ACC112 (cell line): Measurements from ENCODE around the gene MARCHF2.
"Not testable (repeated sequence)": the region's sequence is repeated elsewhere in the genome, so short reads cannot be mapped to it uniquely, and the experiment has no call there.

ENCODE experiments used
- H2AFZ ChIP-seq: fragments of 200-600 bp; sonication (generic); one replicate; pipeline ENCODE4 v1.6.0; 2017; ENCODE audit warnings: antibody characterized with exemption, low read length; ENCODE audit not compliant: unreplicated experiment
- H3K27ac ChIP-seq: fragments of 200-600 bp; sonication (generic); 2 replicates; pipeline ENCODE4 v1.5.1; 2014; ENCODE audit warnings: low read depth, mild to moderate bottlenecking, antibody characterized with exemption, low read length, moderate library complexity
- H3K27me3 ChIP-seq: fragments of 200-600 bp; sonication (generic); 2 replicates; pipeline ENCODE4 v1.6.1; 2014; ENCODE audit warnings: mild to moderate bottlenecking, antibody characterized with exemption, low read length, moderate library complexity, mixed read lengths; ENCODE audit not compliant: insufficient read depth
- H3K36me3 ChIP-seq: fragments of 200-600 bp; sonication (generic); 2 replicates; pipeline ENCODE4 v1.6.1; 2016; ENCODE audit warnings: mild to moderate bottlenecking, antibody characterized with exemption, low read length, moderate library complexity, mixed read lengths; ENCODE audit not compliant: insufficient read depth
- H3K4me1 ChIP-seq: fragments of 200-600 bp; sonication (generic); one replicate; pipeline ENCODE4 v1.6.1; 2016; ENCODE audit warnings: low read length, mixed read lengths; ENCODE audit not compliant: insufficient read depth, unreplicated experiment, control insufficient read depth
- H3K4me3 ChIP-seq: fragments of 200-600 bp; sonication (generic); 2 replicates; pipeline ENCODE4 v1.5.1; 2014; ENCODE audit warnings: mild to moderate bottlenecking, low read depth, low read length
- H3K79me2 ChIP-seq: fragments of 200-600 bp; sonication (generic); one replicate; pipeline ENCODE4 v1.6.0; 2016; ENCODE audit warnings: low read length; ENCODE audit not compliant: control insufficient read depth, unreplicated experiment, insufficient read depth

MARCHF2 gene

DNA sequence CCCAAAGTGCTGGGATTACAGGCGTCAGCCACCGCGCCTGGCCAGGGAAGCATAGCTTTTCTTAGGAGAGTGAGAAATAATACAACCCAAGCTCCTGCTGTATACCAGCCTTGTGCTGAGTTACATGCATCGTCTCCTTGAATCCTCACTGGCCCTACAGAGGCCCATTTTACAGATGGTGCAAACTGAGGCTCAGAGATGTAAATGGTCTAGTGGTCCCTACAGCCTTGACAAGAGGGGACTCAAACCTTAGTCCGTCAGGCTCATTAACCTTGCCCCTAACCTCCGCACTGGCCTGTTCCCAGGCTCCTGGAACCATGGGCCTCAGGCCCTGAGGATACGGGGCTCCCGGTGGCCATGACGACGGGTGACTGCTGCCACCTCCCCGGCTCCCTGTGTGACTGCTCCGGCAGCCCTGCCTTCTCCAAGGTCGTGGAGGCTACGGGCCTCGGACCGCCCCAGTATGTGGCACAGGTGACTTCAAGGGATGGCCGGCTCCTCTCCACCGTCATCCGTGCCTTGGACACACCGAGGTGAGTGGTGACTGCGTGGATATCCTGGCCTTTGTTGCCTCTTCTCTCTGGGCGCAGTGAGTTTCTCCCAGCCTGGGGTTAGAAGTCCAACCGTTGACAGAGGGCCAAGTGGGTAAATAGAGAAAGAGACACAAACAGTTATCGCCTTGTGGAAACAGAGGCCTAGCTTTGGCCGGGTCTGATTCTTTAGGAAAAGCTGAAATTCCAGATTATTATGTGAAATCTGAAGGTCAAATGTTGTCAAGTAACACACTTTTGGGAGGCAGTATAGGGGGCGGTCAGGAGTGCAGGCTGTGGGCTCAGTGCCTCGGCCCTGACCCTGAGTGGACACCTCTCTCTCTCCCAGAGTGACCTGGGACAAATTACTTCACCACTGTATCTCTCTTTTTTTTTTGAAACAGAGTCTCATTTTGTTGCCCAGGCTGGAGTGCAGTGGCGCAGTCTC, 8.7 kb downstream of the MARCHF2 start:
- no peaks in the 10 kb centered on the region for H3K36me3 ChIP-seq
- H2AFZ ChIP-seq, result no peak overlapping the region
- H3K27me3 ChIP-seq, result no peaks in the 10 kb centered on the region
- no peak overlapping the region for H3K4me3 ChIP-seq
- no peak overlapping the region for H3K27ac ChIP-seq
- peaks cover 12% of the 10 kb centered on the region for H3K4me1 ChIP-seq
- H3K79me2 ChIP-seq, result no peaks in the 10 kb centered on the region

GRCh38 chr19:8423817-8424223, 10.7 kb downstream of the MARCHF2 start:
- Histone ChIP-seq H3K4me3 (peak overlapping the region; percentile 45; the same call in 1 of the 2 replicates), H3K27ac (peak overlapping the region; percentile 75), H3K36me3 (no peaks in the 10 kb centered on the region), H3K79me2 (no peaks in the 10 kb centered on the region), H3K27me3 (no peaks in the 10 kb centered on the region), H3K4me1 (peaks cover 12% of the 10 kb centered on the region), H2AFZ (no peak overlapping the region)

- not testable (repeated sequence) for H3K36me3 ChIP-seq
Measured at GRCh38 chr19:8425331-8425730, 12.2 kb downstream of the MARCHF2 start.

DNA sequence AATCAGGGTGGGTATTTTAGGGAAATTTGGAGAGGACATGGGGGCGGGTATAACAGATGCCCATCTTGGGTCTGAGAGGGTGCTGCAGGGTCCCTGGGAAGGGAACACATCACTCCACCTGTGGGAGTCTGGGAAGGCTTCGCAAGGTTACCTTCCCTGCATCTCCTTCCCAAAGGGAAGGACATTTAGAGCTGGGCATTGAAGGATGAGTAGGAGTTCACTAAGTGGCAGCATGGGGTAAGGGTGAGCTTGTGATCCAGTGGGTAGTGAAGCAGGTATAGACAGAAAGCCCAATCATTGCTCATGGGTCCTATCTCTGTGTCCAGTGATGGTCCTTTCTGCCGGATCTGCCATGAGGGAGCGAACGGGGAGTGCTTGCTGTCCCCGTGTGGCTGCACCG, 13.2 kb downstream of the MARCHF2 start:
- no peaks in the 10 kb centered on the region for H3K27me3 ChIP-seq
- no peak overlapping the region for H3K27ac ChIP-seq
- H3K4me3 ChIP-seq, result no peak overlapping the region
- peaks cover 12% of the 10 kb centered on the region for H3K4me1 ChIP-seq
- no peaks in the 10 kb centered on the region for H3K36me3 ChIP-seq
- no peak overlapping the region for H2AFZ ChIP-seq
- H3K79me2 ChIP-seq, result no peaks in the 10 kb centered on the region

More at GRCh38 chr19:8425331-8425730, 12.2 kb downstream of the MARCHF2 start:
- not testable (repeated sequence) for H3K4me3 ChIP-seq, H3K27ac ChIP-seq, H2AFZ ChIP-seq, H3K27me3 ChIP-seq, H3K79me2 ChIP-seq
- peaks cover 12% of the 10 kb centered on the region for H3K4me1 ChIP-seq

- Histone ChIP-seq H3K4me1 (peaks cover 6% of the 10 kb centered on the region), H2AFZ (no peak overlapping the region), H3K79me2 (no peaks in the 10 kb centered on the region)
Measured at GRCh38 chr19:8429044-8429443, 15.9 kb downstream of the MARCHF2 start.

DNA sequence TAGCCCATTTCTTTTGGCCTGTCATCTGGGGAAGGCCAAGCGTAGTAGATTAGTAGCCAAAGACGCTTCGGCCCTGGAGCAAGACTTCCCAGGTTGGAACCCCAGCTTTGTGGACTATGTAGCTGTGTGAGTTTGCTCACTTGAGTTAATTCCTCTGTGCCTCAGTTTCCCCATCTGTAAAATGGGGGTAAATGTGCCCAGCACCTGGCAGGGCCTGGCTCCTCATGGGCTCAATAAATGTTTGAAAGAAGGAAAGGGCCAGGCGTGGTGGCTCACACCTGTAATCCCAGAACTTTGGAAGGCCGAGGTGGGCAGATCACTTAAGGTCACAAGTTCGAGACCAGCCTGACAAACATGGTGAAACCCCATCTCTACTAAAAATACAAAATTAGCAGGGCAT, 16.7 kb downstream of the MARCHF2 start:
- no peak overlapping the region for H3K4me3 ChIP-seq
- H3K4me1 ChIP-seq, result peaks cover 5% of the 10 kb centered on the region
- no peak overlapping the region for H2AFZ ChIP-seq
- no peaks in the 10 kb centered on the region for H3K27me3 ChIP-seq
- no peak overlapping the region for H3K27ac ChIP-seq
- H3K36me3 ChIP-seq, result no peaks in the 10 kb centered on the region
- H3K79me2 ChIP-seq, result no peaks in the 10 kb centered on the region

More at GRCh38 chr19:8429044-8429443, 15.9 kb downstream of the MARCHF2 start:
- H3K36me3 ChIP-seq, result no peaks in the 10 kb centered on the region
- H3K27me3 ChIP-seq, result no peaks in the 10 kb centered on the region
- H3K27ac ChIP-seq, result no peak overlapping the region
- no peak overlapping the region for H3K4me3 ChIP-seq

- Histone ChIP-seq H3K27ac (no peak overlapping the region), H3K27me3 (no peaks in the 10 kb centered on the region), H3K36me3 (no peaks in the 10 kb centered on the region)
Measured at GRCh38 chr19:8430650-8431049, 17.5 kb downstream of the MARCHF2 start.

DNA sequence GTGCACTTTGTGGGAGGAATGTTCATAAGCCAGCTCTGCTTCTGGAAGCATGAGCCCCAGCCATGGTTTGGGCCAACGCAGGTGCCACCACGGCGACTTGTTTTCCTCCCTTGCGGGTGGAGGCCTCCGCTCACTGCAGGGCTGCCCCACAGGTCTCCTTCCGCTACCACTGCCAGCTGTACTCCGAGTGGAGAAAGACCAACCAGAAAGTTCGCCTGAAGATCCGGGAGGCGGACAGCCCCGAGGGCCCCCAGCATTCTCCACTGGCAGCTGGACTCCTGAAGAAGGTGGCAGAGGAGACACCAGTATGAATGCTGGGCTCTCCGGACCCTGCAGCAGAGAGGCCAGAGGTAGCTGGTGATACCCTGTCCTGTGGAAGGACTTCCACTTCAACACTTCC, 25.1 kb downstream of the MARCHF2 start:
- H3K27me3 ChIP-seq, result no peaks in the 10 kb centered on the region
- no peak overlapping the region for H2AFZ ChIP-seq
- no peak overlapping the region for H3K4me3 ChIP-seq
- H3K4me1 ChIP-seq, result peaks cover 5% of the 10 kb centered on the region
- H3K79me2 ChIP-seq, result no peaks in the 10 kb centered on the region
- no peak overlapping the region for H3K27ac ChIP-seq
- H3K36me3 ChIP-seq, result no peaks in the 10 kb centered on the region

More at GRCh38 chr19:8430650-8431049, 17.5 kb downstream of the MARCHF2 start:
- no peaks in the 10 kb centered on the region for H3K79me2 ChIP-seq
- H2AFZ ChIP-seq, result no peak overlapping the region
- no peak overlapping the region for H3K4me3 ChIP-seq
- H3K4me1 ChIP-seq, result peaks cover 5% of the 10 kb centered on the region

DNA sequence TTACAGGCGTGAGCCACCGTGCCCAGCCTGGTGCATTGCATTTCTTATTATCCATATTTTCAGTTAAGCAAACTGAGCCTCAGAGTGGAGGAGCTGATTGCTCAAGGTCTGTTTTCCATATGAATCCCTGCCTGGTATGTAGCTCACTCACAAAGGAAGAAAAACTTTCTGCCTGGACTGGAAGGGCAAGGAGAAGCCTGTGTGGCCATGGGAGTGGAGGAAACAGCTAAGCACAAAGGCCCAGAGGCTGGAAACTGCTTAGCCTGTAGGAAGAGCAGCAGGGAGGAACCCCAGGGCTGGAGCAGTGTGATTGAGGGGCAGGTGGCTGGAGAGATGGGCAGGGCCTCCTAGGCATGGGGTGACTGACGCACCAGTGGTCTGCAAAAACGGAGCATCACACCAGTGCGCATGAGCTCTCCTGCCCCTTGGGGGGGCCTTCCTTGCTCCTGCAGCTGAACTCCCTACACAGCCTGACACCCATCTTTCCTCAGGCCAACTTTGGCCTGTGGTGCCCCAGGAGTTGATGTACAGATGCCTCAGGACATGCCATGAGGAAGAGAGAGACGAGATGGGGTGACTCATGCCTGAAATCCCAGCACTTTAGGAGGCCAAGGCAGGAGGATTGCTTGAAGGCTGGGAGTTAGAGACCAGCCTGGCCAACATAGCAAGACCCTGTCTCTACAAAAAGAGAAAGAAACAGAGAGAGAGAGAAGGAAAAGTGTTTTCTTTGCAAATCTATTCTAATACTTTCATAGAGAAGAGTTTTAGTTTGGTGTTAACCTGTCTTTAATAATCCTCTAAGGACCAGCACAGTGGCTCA, 28.8 kb downstream of the MARCHF2 start:
- Histone ChIP-seq H2AFZ (no peak overlapping the region), H3K36me3 (peaks cover 5% of the 10 kb centered on the region; the same call in 1 of the 2 replicates), H3K27ac (no peak overlapping the region), H3K4me1 (peaks cover 7% of the 10 kb centered on the region), H3K79me2 (peaks cover 21% of the 10 kb centered on the region), H3K4me3 (no peak overlapping the region), H3K27me3 (no peaks in the 10 kb centered on the region)

- H3K36me3 ChIP-seq, H3K27me3 ChIP-seq: not testable (repeated sequence)
- Histone ChIP-seq H2AFZ (peak overlapping the region; percentile 84), H3K4me3 (peak overlapping the region; percentile 98), H3K79me2 (peaks cover 40% of the 10 kb centered on the region), H3K27ac (peak overlapping the region; percentile 56), H3K4me1 (peaks cover 12% of the 10 kb centered on the region)
Measured at GRCh38 chr19:8444140-8444676, 31.1 kb downstream of the MARCHF2 start.
